Measurements from ENCODE around the gene CITED2. TPM values are rescaled to one million over a fixed set of nuclear protein-coding genes. Genes with fewer than 3 reads are reported as not detected.

CITED2 gene
- total RNA-seq, 6 donors from 2014 or later: 103 to 364 (median 228) TPM

GRCh38 chr6:139334806-139335446 is 39.5 kb downstream of the CITED2 start:
- 59 to 70% methylated on average over 5 of the region's 5 CpGs for WGBS, 2 donors
- Histone ChIP-seq H3K36me3 (no peaks in the 10 kb centered on the region), H3K27ac (peak overlapping the region in 2 of 4 donors; percentile 5 to 24), H3K4me3 (no peak overlapping the region), H3K4me1 (peaks cover 0 to 16% (median 6%) of the 10 kb centered on the region in 4 donors), H3K27me3 (no peaks in the 10 kb centered on the region), H3K9me3 (no peaks in the 10 kb centered on the region)
- peak in 1 of 4 donors; percentile 36 for TF ChIP-seq POLR2A (IDR thresholded peaks at IDR 0.05)
- TF ChIP-seq EP300 (IDR thresholded peaks at IDR 0.05): no peak
- TF ChIP-seq POLR2AphosphoS5 (IDR thresholded peaks at IDR 0.05): peak in 1 of 2 donors; percentile 40
- DNase-seq (no peak), ATAC-seq (ENCODE audit: low FRiP score in 2 of 2) (peak in 1 of 2 donors; percentile 89)

DNA sequence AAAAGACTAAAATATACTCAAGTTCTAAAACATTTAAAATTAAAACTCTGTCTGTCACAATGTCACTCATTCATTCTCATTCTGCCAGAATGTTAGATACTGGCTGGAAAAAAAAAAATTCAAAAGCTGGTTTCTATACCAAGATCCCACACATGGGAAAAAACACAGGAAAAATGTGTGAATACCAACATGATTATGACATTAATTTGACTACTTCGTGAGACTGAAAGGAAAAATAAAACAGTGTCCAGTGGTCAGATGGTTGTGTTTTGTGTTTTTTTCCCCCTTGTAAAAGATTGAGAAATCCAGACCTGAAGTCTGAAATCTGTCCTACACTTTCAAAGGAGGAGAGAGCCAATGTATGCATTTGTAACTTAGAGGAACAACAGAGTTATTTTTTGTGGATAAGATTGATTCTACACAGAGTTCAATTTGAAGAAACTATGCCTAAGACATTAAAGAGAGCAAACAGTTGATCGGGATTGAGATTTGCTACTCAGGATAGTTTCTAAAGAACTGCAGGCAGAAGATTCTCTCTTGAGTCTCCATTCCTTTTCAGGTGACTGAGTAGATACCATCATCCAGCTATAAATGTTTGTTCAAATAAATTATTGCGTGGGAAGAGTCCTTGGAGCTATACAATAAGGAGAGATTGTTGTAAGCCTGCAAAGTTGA is 43.5 kb downstream of the CITED2 start:
- 65 to 67% methylated on average over 3 of the region's 3 CpGs for WGBS, 2 donors
- TF ChIP-seq EP300 (IDR thresholded peaks at IDR 0.05) (no peak), POLR2A (IDR thresholded peaks at IDR 0.05) (no peak), POLR2AphosphoS5 (IDR thresholded peaks at IDR 0.05) (no peak)
- TF ChIP-seq, protein P1, sequence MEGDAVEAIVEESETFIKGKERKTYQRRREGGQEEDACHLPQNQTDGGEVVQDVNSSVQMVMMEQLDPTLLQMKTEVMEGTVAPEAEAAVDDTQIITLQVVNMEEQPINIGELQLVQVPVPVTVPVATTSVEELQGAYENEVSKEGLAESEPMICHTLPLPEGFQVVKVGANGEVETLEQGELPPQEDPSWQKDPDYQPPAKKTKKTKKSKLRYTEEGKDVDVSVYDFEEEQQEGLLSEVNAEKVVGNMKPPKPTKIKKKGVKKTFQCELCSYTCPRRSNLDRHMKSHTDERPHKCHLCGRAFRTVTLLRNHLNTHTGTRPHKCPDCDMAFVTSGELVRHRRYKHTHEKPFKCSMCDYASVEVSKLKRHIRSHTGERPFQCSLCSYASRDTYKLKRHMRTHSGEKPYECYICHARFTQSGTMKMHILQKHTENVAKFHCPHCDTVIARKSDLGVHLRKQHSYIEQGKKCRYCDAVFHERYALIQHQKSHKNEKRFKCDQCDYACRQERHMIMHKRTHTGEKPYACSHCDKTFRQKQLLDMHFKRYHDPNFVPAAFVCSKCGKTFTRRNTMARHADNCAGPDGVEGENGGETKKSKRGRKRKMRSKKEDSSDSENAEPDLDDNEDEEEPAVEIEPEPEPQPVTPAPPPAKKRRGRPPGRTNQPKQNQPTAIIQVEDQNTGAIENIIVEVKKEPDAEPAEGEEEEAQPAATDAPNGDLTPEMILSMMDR (IDR thresholded peaks at IDR 0.05): no peak
- Histone ChIP-seq H3K4me1 (peaks cover 0 to 10% (median 0%) of the 10 kb centered on the region in 4 donors), H3K27ac (no peak overlapping the region), H3K4me3 (no peak overlapping the region), H3K36me3 (no peaks in the 10 kb centered on the region), H3K27me3 (no peaks in the 10 kb centered on the region), H3K9me3 (no peaks in the 10 kb centered on the region)
- DNase-seq (no peak), ATAC-seq (ENCODE audit: low FRiP score in 2 of 2) (no peak)

GRCh38 chr6:139330306-139330705 is 44.1 kb downstream of the CITED2 start:
- no peak for TF ChIP-seq EP300 (IDR thresholded peaks at IDR 0.05)
- TF ChIP-seq, protein P1 (IDR thresholded peaks at IDR 0.05): no peak
- no peak for TF ChIP-seq POLR2A (IDR thresholded peaks at IDR 0.05)
- TF ChIP-seq POLR2AphosphoS5 (IDR thresholded peaks at IDR 0.05): no peak
- no peaks in the 10 kb centered on the region for H3K27me3 ChIP-seq
- DNase-seq (no peak), ATAC-seq (ENCODE audit: low FRiP score in 2 of 2) (no peak)
- H3K9me3 ChIP-seq: no peaks in the 10 kb centered on the region
- no peaks in the 10 kb centered on the region for H3K36me3 ChIP-seq
- no peak overlapping the region for H3K27ac ChIP-seq
- peaks cover 0 to 8% (median 3%) of the 10 kb centered on the region in 4 donors for H3K4me1 ChIP-seq
- WGBS, 2 donors: 72 to 90% methylated on average over 5 of the region's 5 CpGs
- no peak overlapping the region for H3K4me3 ChIP-seq

- DNase-seq: no peak
- WGBS, 2 donors: 95 to 100% methylated on average over 3 of the region's 3 CpGs
- H3K4me3 ChIP-seq: no peak overlapping the region
- TF ChIP-seq, protein P1 (IDR thresholded peaks at IDR 0.05): no peak
- no peak for TF ChIP-seq POLR2AphosphoS5 (IDR thresholded peaks at IDR 0.05)
- no peak for TF ChIP-seq EP300 (IDR thresholded peaks at IDR 0.05)
- TF ChIP-seq POLR2A (IDR thresholded peaks at IDR 0.05): no peak
- no peak overlapping the region for H3K27ac ChIP-seq
- H3K27me3 ChIP-seq: no peaks in the 10 kb centered on the region
- no peaks in the 10 kb centered on the region for H3K9me3 ChIP-seq
- H3K4me1 ChIP-seq: peaks cover 8 to 13% (median 11%) of the 10 kb centered on the region in 4 donors
- H3K36me3 ChIP-seq: no peaks in the 10 kb centered on the region
- no peak for ATAC-seq (ENCODE audit: low FRiP score in 2 of 2)
Measured at GRCh38 chr6:139329224-139329623, 45.2 kb downstream of the CITED2 start.

GRCh38 chr6:139327038-139327437 is 47.4 kb downstream of the CITED2 start:
- peaks cover 8 to 18% (median 17%) of the 10 kb centered on the region in 4 donors for H3K4me1 ChIP-seq
- H3K27me3 ChIP-seq: no peaks in the 10 kb centered on the region
- no peak overlapping the region for H3K4me3 ChIP-seq
- TF ChIP-seq, protein P1 (IDR thresholded peaks at IDR 0.05): no peak
- TF ChIP-seq EP300 (IDR thresholded peaks at IDR 0.05) (no peak), POLR2A (IDR thresholded peaks at IDR 0.05) (no peak), POLR2AphosphoS5 (IDR thresholded peaks at IDR 0.05) (no peak)
- WGBS, 2 donors: 89 to 90% methylated on average over 5 of the region's 5 CpGs
- no peak for DNase-seq
- no peak overlapping the region for H3K27ac ChIP-seq
- no peaks in the 10 kb centered on the region for H3K9me3 ChIP-seq
- ATAC-seq (ENCODE audit: low FRiP score in 2 of 2): no peak
- H3K36me3 ChIP-seq: no peaks in the 10 kb centered on the region
